ENCODE results near the gene MAPK6.

- TF ChIP-seq CTCF (IDR thresholded peaks at IDR 0.05; ENCODE audit: poor library complexity, severe bottlenecking) (no peak), EZH2 (IDR thresholded peaks at IDR 0.05; ENCODE audit: borderline replicate concordance, insufficient read depth, low read length, poor library complexity, severe bottlenecking) (no peak), SMC3 (conservative IDR thresholded peaks at IDR 0.05; ENCODE audit: poor library complexity) (no peak), TAF1 (IDR thresholded peaks at IDR 0.05; ENCODE audit: low read depth) (no peak), POLR2AphosphoS5 (IDR thresholded peaks at IDR 0.05) (no peak), EP300 (conservative IDR thresholded peaks at IDR 0.05; ENCODE audit: poor library complexity, severe bottlenecking) (no peak), MXI1 (conservative IDR thresholded peaks at IDR 0.05; ENCODE audit: poor library complexity, severe bottlenecking) (no peak), REST (IDR thresholded peaks at IDR 0.05; ENCODE audit: borderline replicate concordance) (no peak), RAD21 (conservative IDR thresholded peaks at IDR 0.05) (no peak)
Measured at GRCh38 chr15:52052066-52052935, 33.3 kb downstream of the MAPK6 start.

Measured in neural cell (in vitro differentiated cells).